Epithelial cell of proximal tubule (primary cell): Measurements from ENCODE around the gene TNK2. TPM values are rescaled to one million over a fixed set of nuclear protein-coding genes. Genes with fewer than 3 reads are reported as not detected.
"Not testable (repeated sequence)": the region's sequence is repeated elsewhere in the genome, so short reads cannot be mapped to it uniquely, and the experiment has no call there.

Experiments
- DNase-seq: peaks from one replicate; pipeline ENCODE4 v3.0.0-alpha.2; 2011; ENCODE audit warnings: low read depth
- H3K4me3 ChIP-seq: 2 replicates; pipeline ENCODE4 v1.5.1; 2011; ENCODE audit warnings: low read depth, mild to moderate bottlenecking, low read length
- total RNA-seq: library from RNA; depleted of rRNA; stranded (reverse); fragments of >200 nt; gene quantifications from 2 replicates; pipeline ENCODE4 v1.2.3, GENCODE V29; 2015
- TF ChIP-seq, protein P1 (sequence below): conservative IDR thresholded peaks from 2 replicates; pipeline ENCODE4 v1.5.1; 2012; ENCODE audit warnings: low read depth, mild to moderate bottlenecking, low read length

The TNK2 gene
- 10.4 and 21.0 TPM in 2 replicates for total RNA-seq

DNA sequence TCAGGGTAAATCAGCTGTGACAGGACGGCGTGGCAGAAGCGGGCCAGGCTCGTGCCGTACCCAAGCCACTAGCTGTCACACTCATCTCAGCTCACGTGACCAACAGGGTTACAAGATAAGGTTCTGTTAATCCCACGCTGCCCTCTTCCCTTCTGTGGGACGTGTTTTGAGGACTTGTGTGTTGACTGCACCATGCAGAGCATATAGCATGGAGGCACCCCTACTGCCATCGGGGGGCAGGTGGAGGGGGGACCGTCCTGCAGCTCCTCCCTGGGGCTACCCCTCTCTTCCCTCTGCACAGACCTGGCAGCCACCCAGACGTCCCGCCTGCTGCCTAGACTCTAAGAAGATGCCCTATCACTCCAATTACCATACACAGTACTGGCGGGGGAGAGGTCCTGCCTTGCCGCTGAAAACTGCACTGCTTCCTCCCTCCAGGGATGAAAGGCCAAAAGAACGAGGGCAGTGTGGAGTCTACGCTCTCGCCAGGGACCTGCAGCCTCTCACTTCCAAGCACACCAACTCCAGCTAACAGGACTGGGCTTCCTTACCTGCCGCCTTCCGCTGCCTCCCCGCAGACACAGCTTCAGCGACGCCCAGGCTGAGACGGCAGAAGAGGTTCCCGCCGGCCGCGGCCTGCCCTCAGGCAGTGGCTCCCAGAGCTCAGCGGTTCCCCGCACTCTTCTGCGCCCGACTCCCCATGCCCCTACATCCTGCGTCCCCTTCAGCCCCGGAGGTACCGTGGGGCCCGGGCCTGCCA, at the start of gene TNK2:
Gene TNK2, minus strand, starts transcription at position 618 of the 760 bp plus-strand sequence. CDS start 19,963 bp downstream, outside the sequence.
- DNase-seq, result no peak
- TF ChIP-seq, protein P1, sequence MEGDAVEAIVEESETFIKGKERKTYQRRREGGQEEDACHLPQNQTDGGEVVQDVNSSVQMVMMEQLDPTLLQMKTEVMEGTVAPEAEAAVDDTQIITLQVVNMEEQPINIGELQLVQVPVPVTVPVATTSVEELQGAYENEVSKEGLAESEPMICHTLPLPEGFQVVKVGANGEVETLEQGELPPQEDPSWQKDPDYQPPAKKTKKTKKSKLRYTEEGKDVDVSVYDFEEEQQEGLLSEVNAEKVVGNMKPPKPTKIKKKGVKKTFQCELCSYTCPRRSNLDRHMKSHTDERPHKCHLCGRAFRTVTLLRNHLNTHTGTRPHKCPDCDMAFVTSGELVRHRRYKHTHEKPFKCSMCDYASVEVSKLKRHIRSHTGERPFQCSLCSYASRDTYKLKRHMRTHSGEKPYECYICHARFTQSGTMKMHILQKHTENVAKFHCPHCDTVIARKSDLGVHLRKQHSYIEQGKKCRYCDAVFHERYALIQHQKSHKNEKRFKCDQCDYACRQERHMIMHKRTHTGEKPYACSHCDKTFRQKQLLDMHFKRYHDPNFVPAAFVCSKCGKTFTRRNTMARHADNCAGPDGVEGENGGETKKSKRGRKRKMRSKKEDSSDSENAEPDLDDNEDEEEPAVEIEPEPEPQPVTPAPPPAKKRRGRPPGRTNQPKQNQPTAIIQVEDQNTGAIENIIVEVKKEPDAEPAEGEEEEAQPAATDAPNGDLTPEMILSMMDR, result no peak
- H3K4me3 ChIP-seq, result peak within 1 kb of the TSS; percentile 55

DNA sequence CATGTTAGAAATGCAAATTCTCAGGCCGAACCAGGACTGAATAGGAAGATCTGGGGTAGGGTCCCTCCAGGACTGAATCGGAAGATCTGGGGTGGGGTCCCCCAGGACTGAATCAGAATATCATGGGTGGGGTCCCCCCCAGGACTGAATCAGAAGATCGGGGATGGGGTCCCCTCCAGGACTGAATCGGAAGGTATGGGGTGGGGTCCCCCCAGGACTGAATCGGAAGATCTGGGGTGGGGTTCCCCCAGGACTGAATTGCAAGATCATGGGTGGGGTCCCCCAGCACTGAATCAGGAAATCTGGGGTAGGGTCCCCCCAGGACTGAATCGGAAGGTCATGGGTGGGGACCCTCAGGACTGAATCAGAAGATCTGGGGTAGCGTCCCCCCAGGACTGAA, 48.2 kb upstream of the TNK2 start:
- no peak for DNase-seq

DNA sequence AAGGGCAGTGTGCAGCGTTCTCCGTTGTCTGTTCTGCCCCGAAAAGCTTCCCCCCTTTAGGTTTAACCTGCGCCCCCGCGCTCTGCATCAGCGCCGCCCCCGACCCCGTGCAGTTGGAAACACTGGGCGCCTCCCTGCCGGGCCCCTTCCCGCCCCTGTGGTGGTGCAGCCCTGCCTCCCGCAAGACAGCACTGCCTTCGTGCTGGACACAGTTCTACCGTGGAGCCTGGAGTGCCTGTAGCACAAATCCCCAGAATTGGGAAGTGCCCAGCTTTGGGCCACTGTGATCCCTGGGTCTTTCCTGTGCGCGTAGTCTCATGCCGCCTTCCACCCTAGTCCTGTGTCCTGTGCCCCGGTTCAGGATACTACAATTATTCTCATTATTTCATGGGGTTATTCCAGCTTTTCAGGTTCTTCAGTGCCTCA, 47.1 kb upstream of the TNK2 start:
- H3K4me3 ChIP-seq, result peak overlapping the region; percentile 27
- not testable (repeated sequence) for DNase-seq

More for the DNA sequence above, 48.2 kb upstream of the TNK2 start:
- TF ChIP-seq, protein P1, result no peak
- H3K4me3 ChIP-seq, result no peak overlapping the region

DNA sequence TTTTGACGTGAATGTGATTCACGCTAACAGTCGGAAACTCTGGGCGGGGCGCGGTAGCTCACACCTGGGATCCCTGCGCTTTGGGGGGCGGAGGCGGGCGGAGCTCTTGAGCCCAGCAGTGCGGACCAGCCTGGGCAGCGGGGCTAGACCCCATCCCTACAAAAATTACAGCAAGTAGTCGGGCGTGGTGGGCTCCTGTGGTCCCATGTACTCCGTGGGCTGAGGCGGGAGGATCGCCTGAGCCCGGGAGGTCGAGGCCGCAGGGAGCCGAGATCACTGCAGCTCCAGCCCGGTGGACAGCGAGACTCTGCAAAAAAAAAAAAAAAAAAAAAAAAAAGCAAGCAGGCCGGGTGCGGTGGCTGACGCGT, 46.4 kb upstream of the TNK2 start:
- DNase-seq, result not testable (repeated sequence)
- peak overlapping the region; percentile 54 for H3K4me3 ChIP-seq

DNA sequence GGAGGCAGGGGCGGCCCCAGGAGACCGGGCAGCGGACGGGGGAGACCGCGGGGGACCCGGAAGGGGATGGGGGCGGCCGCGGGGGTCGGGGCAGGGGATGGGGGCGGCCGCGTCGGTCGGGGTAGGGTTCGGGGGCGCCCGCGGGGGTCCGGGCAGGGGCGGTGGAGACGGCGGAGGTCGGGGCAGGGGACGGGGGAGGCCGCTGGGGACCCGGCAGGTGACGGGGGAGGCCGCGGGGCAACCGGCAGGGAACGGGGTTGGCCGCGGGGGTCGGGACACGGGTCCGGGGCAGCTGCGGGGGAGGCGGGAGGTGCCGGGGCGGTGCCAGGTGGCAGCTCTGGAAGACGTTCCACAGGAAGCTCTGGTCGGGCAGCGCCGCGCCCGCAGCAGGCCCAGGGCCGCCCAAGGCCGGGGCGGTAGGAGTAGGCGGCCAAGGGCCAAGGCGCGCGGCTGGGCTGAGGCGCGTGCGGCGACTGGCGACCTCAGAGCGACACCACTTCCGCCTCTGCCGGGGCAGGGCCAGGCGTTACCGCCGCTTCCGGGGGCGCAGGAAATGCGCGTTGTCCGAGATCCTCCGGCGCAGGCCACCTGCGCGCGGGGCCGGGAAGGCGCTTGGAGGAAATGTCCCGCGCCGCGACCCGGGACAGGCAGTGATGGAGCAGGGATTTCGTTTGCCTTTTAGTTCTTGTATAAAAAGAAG, 45.9 kb upstream of the TNK2 start:
- DNase-seq, result not testable (repeated sequence)
- peak overlapping the region; percentile 54 for H3K4me3 ChIP-seq

GRCh38 chr3:195952590-195952989, 44.2 kb upstream of the TNK2 start:
- not testable (repeated sequence) for DNase-seq, H3K4me3 ChIP-seq

DNA sequence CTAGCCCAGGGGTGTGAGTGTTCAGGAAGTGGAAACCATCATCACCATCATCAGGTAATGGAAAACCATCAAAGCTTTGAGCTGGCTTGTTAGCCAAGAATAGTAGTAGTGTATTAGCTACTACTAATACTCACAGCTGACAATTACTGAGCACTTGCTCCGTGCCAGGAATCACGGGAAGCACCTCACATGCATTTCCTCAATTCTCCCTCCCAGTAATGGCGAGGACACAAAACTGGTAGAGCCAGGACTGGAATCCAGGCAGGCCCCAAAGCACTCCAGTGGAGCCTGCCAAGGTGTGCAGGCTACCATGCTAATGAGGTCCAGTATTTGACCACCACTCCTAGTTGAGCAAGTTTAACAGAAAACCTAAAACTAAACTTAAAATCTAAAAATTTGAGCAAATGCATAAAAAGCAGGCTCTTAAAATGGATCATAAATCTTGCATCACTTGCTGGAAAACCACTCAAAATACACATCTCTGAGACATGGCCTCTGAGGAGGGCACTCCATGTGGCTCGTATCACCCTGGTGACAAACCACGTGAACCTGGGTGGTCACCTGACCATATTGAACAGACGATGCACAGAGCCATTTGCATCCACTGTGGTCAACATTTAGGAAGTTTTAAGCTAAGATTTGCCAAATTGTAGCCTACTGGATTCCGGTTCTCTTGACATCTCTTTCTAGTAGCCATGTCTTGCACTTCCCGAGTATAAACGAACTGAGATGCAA, 43.3 kb upstream of the TNK2 start:
- not testable (repeated sequence) for DNase-seq, H3K4me3 ChIP-seq

DNA sequence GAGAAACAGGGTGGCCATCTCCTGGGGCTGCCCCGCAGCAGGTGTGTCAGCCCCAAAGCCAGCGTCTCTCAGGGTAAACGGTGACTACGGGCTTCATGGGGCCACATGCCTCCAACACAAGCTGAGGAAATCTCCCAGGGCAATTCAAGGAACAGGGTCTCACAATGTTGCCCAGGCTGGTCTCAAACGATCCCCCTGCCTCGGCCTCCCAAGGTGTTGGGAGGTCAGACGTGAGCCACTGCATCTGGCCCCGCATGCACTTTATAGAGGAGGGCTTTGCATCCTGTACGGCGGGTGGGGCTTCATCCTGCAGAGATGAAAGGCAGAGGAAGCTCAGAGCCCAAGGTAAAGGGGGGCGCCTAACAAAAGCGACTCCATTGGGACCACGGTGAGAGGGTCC, 42.4 kb upstream of the TNK2 start:
- DNase-seq, H3K4me3 ChIP-seq: not testable (repeated sequence)

GRCh38 chr3:195950164-195950563, 41.8 kb upstream of the TNK2 start:
- not testable (repeated sequence) for DNase-seq, H3K4me3 ChIP-seq

DNA sequence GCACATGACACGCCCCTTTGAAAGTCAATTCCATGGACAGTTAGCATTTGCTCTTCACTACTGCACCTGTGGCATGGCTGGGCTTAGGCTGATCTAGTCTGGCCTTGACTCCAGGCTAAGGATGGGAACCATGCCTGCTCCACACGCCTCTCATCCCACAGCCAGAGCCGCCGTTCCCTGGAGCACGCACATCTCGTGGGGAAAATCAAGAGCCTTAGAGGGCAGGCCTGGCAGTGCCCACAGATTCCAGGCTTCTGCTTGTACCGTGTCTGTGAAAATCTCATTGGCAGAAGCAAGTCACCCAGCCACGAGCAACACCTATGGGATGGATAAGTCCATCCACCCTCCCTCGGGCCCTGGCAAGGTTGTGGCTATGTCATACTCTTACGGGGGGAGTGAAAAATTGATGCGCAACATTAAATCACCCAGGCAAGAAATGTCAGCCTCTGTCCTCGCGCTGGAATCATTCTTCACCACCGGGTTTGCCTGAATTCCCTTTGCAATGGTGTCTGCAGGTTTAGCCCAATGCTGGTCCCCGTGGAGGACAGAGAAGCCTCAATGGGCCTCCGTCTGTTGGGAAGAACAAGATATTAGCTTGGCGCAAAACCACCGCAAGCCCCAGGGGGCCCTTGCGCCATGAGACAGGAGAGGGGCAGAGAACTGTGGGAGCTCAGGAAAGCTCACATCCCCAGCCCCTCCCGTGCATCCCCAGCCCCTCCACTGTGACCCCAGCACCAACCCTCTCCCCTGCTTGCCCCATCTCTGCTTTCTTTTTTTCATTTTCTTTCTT, 38.8 kb upstream of the TNK2 start:
- DNase-seq, H3K4me3 ChIP-seq: not testable (repeated sequence)

GRCh38 chr3:195941265-195941815, 33.0 kb upstream of the TNK2 start:
- DNase-seq, H3K4me3 ChIP-seq: not testable (repeated sequence)

- H3K4me3 ChIP-seq, DNase-seq: not testable (repeated sequence)
These were observed 32.5 kb upstream of the TNK2 start for GRCh38 chr3:195940806-195941205.

DNA sequence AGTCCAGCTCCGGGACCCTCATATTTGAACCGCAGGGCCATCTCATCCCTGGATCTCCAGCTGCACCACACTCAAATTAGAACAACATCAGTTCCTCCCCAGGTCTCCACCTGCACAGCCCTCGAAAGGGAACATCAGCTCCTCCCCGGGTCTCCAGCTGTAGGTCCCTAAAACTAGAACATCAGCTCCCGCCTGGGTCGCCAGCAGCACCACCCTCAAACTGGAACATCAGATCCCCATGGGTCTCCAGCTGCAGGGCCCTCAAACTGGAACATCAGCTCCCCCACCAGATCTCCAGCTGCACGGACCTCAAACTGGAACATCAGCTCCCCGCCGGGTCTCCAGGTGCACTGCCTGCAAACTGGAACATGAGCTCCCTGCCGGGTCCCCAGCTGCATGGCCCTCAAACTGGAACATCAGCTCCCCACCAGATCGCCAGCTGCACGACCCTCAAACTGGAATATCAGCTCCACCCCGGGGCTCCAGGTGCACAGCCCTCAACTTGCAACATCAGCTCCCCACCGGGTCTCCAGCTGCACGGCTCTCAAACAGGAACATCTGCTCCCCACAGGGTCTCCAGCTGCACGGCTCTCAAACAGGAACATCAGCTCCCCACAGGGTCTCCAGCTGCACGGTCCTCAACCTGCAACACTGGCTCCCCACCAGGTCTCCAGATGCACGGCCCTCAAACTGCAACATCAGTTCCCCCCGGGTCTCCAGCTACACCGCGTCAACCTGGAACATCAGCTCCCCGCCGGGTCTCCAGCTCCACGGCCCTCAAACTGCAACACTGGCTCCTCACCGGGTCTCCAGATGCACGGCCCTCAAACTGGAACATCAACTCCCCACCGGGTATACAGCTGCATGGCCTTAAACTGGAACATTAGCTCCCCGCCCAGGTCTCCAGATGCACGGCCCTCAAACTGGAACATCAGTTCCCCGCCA, 31.4 kb upstream of the TNK2 start:
- DNase-seq, H3K4me3 ChIP-seq: not testable (repeated sequence)

- not testable (repeated sequence) for DNase-seq, H3K4me3 ChIP-seq
These were observed 24.7 kb upstream of the TNK2 start for GRCh38 chr3:195933044-195933430.
